Left renal pelvis (tissue), 4 donors: ENCODE measurements around the gene ADAMTS15. TPM values are rescaled to one million over a fixed set of nuclear protein-coding genes. Genes with fewer than 3 reads are reported as not detected.

Experiments used
- DNase-seq, 4 donors: peaks; one replicate each; pipeline ENCODE4 v3.0.0-alpha.2; 2013; ENCODE audit warnings: low read depth in 4 of 4, low spot score in 3 of 4
- polyA plus RNA-seq, 4 donors: library from polyadenylated mRNA; unstranded; fragments of 120-200 nt; gene quantifications; one replicate each; pipeline ENCODE4 v1.2.1, GENCODE V29; 2013; ENCODE audit not compliant: insufficient read length in 4 of 4

The ADAMTS15 gene
- polyA plus RNA-seq, 4 donors = 41.4 to 65.1 (median 58.8) TPM

DNA sequence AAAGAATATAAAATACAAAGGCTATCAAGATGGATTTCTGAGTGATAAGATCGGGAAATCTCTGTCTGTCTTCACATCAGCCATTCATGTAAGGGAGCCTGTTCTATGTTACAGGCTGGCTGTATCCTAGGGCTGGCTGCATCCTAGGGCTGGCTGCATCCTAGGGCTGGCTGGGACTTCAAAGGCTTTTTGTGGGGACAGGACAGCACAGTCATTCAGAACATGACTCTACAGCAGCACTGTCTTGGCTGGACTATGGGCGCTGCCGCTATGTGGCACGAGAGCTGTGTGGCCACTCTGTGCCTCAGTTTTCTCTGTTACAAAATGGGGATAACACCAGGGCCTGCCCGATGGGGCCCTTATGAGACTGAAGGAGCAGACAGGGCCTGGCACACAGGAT is 30.2 kb upstream of the ADAMTS15 start:
- DNase-seq = no peak

GRCh38 chr11:130418756-130419155 is 29.7 kb upstream of the ADAMTS15 start:
- DNase-seq = no peak

DNA sequence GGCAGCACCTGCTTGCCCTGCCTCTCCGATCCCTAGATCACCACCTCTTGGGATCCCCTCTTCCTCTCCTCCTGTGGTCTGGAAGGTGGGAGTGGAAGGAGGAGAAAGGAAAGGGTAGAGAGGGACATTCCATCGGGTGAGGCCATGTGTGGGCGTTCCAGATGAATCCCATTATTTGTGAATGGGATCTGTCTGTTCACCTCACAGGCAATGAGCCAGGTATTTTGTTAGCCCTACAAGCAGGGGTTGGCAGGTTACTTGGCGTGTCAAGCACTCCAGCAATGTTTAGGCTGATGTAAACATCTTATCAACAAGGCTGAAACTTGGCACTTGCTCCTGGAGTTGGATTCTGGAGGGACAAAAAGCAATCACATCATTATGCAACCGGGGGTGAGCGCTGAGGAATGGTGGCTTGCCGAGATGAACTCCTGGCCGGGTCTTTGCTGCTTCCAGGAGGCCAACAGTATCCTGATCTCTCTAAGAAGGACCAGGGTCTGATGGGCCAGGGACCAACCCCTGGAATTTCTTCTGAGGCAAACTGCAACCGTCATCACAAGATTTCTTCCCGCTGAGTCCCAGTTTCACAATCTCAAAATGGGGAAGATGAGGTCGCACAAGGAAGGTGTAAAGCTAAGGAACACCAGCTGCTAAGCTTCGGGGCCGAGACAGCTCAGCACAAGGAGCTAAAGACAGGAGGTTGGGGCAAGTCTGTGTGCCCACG is 27.8 kb upstream of the ADAMTS15 start:
- no peak for DNase-seq

DNA sequence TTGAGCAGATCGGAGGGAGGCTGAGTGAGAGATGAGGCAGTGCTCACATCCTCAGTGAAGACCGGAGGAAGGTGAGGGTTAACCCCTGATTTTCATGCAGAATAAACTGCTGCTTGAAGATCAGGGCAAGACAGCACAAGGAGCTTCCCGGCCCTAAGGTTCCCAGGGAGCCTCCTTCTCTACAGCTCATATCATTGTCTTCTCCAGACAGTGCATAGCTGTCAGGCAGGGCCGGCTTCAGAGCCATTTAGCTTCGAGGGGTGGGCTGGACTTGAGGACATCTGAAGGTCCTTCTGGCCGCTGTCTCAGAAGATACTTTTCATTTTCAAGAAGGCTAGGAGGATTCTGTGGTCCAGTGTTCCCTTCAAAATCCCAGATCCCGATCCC is 27.3 kb upstream of the ADAMTS15 start:
- no peak for DNase-seq

- DNase-seq = no peak
Observed at GRCh38 chr11:130421697-130422096, 26.7 kb upstream of the ADAMTS15 start.

- no peak for DNase-seq
Observed at GRCh38 chr11:130422251-130422995, 26.0 kb upstream of the ADAMTS15 start.

GRCh38 chr11:130423541-130424142 is 24.8 kb upstream of the ADAMTS15 start:
- DNase-seq = no peak

DNA sequence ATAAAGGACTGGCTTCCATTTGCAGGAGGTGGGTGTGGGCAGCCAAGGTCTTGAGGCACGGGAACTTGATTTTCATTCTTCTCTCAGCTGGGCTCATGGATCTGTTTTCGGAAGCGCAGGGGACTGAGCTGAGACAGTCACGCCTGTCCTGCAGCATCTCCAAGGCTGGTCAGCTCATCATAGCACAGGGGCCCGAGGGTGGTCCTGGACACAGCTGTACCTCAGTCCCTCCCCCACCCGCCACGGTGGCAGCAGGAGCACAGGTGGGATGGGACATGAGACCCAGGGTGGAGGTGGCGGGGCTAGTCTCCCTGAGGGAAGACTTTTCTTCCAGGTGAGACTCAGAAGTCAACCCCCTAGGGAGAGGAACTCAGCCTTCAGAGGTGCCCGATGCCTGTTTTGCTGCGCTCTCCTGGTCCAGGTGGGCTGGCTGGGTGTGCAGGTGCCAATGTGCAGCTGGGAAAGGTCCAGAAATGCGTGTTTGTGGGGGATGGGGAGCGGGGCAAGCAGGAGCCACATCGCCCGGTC is 23.8 kb upstream of the ADAMTS15 start:
- no peak for DNase-seq

- no peak for DNase-seq
Observed at GRCh38 chr11:130425156-130425555, 23.3 kb upstream of the ADAMTS15 start.

DNA sequence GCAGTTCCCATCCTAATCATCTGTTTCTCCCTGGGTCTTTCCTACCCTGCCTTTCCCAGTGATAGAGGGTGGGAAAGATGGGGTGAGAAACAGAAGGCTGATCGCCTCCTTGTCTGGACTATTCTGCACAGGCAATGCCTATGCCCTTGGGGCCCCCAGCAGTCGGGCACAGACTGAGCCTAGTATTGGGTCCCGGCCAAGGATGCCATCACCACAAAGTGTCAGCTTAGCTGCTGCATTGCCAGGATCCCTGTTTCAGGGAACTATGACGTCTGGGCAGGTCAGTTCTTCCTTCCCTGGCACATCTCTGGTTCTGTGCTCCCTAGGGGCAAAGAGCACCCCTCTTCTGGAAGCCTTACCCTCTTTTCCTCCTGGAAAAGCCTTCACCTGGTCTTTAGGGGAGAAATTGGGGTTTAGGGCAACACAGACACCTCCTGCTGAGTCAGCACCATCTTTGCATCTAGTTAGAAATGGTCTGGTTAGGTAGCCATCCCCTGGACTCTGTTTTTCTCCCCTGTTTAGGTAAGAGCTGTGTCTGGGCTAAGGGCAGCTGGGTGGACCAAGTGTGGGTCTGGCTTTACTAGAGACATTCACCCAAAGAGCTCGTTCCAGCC is 22.1 kb upstream of the ADAMTS15 start:
- no peak for DNase-seq

- DNase-seq = no peak
Observed at GRCh38 chr11:130426837-130427341, 21.6 kb upstream of the ADAMTS15 start.

- no peak for DNase-seq
Observed at GRCh38 chr11:130427581-130428315, 20.7 kb upstream of the ADAMTS15 start.

DNA sequence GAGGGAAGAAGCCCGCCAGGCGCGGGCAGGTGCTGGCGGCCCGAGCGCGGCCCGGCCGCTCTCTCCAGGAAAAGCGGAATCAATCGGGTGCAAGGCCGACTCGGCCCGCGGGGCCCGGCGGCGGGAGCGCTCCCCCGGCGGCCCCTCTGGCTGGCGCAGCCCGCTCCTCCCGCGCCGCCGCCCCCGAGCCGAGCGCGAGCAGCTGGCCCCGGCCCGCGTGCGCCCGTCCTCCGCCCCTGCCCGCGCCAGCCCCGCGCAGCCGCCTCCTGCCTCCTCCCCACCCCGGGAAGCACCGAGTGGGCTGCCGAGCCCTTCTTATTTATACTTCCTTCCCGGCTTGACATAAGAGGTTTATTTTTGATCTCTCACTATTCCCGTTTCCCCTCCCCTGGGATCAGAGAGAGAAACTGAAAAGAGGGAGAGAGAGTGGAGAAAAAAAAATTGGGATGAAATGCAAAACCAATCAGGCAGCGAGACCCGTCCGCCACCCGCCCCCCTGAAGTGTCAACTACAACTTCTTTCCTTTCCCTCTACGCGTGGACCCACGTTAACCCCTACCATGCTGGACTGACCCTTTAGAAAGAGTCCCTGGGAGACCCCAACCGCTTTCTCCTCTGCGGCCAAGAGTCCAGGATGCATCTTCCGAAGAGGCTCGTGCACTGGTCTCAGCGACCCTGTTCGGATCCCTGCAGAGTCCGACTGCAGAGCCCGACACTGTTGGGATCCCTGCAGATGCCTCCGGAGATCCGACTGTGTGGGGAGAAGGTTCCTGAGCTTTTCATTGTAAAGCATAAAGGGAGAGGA is 19.9 kb upstream of the ADAMTS15 start, which contains the start of gene ADAMTS8:
TSS of gene ADAMTS8 (minus strand) at position 294 of the 804 bp plus-strand sequence. CDS start 323 bp downstream, outside the sequence.
- no peak for DNase-seq

- DNase-seq = no peak
Observed at GRCh38 chr11:130429120-130429681, 19.2 kb upstream of the ADAMTS15 start.

- DNase-seq = no peak
Observed at GRCh38 chr11:130429983-130430382, 18.5 kb upstream of the ADAMTS15 start.

DNA sequence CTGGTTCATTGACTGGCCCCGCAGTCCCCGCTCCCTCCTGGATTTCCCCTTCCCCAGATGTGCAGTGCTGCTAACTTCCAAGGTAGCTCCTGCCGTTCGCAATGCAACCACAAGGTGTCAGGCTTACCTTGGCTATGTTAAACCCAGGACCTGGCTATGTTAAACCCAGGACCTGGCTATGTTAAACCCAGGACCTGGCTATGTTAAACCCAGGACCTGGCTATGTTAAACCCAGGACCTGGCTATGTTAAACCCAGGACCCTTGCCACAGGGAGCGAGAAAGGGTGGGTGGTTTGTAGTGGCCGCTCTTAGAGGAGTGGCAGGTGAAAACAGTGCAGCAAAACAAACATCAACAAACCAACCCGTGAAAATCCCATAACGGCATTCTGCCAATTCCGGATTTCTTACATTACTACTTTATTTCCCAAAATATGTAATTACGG is 17.1 kb upstream of the ADAMTS15 start:
- DNase-seq = no peak

GRCh38 chr11:130431801-130432200 is 16.6 kb upstream of the ADAMTS15 start:
- DNase-seq = no peak

DNA sequence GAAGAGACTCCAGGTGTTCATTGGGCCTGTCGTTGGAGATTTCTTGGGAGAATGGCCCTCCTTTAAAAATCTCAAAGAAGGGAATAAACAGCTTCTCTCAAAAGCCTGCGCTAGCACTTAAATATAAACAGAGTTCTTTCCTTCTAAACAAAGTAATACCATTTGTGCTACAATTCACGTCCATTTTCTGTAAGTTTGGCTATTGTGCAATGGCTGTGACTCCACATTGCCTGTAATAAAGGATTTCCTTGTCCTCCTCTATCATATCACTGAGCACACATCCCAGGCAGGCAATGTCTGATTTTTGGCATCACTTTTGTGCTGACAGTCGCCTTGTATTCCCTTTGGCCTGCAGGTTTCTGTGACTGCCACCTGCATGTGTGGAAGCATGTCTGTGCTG is 15.1 kb upstream of the ADAMTS15 start:
- no peak for DNase-seq
